ENCODE results near the gene SLC8A1.

GRCh38 chr2:40210344-40210967 lies 241.4 kb downstream of the SLC8A1 start:
- no peak for TF ChIP-seq POLR2A (IDR thresholded peaks at IDR 0.05)
- no peak for TF ChIP-seq CTCF (IDR thresholded peaks at IDR 0.05)
- TF ChIP-seq POLR2AphosphoS5 (IDR thresholded peaks at IDR 0.05): no peak
